H1 (cell line): Measurements from ENCODE around the gene IFNA7. TPM values are rescaled to one million over a fixed set of nuclear protein-coding genes. Genes with fewer than 3 reads are reported as not detected.

Experiments
- CTCF ChIA-PET: fragments of 300-600 bp; sonication (Branson Sonifier 250); formaldehyde crosslinking; loops from one replicate; lab custom pipeline; 2021; ENCODE audit not compliant: partially characterized antibody; lab: Charles Lee
- POLR2A ChIA-PET: fragments of 300-600 bp; sonication (Branson Sonifier 250); formaldehyde crosslinking; loops from one replicate; lab custom pipeline; 2021; ENCODE audit warnings: inconsistent platforms; ENCODE audit not compliant: partially characterized antibody; lab: Charles Lee
- DNase-seq, 2 experiments: peaks; one replicate each; pipeline versions ENCODE4 v3.0.0 to v3.0.0-alpha.2; 2010 to 2022; ENCODE audit warnings: low spot score in 2 of 2, low read depth in 1 of 2, mixed read lengths in 1 of 2
- FAIRE-seq: peaks from 2 replicates; lab custom pipeline; 2011; peaks lifted over from hg19 to GRCh38; lab: Jason Lieb, UNC
- H2AFZ ChIP-seq: 2 replicates; pipeline ENCODE4 v1.8.1; 2012; ENCODE audit warnings: low read length, inconsistent platforms
- H2AK5ac ChIP-seq: 2 replicates; pipeline ENCODE4 v1.6.1; 2013; ENCODE audit warnings: low read depth, low read length
- H2BK120ac ChIP-seq: replicated peaks from 2 replicates; pipeline ENCODE3; 2013; ENCODE audit warnings: low read depth, low read length, inconsistent platforms
- H2BK12ac ChIP-seq: 2 replicates; pipeline ENCODE4 v1.6.1; 2013; ENCODE audit warnings: low read depth, low read length
- H2BK15ac ChIP-seq: 2 replicates; pipeline ENCODE4 v1.6.1; 2013; ENCODE audit warnings: low read length
- H2BK20ac ChIP-seq: 2 replicates; pipeline ENCODE4 v1.6.1; 2013; ENCODE audit warnings: low read length
- H2BK5ac ChIP-seq: 2 replicates; pipeline ENCODE4 v1.6.1; 2013; ENCODE audit warnings: low read depth, low read length
- H3K14ac ChIP-seq: 2 replicates; pipeline ENCODE4 v1.6.1; 2013; ENCODE audit warnings: inconsistent platforms; ENCODE audit not compliant: insufficient read length
- H3K18ac ChIP-seq: 2 replicates; pipeline ENCODE4 v1.6.1; 2013; ENCODE audit warnings: low read length; ENCODE audit errors: extremely low read depth
- H3K23ac ChIP-seq: 2 replicates; pipeline ENCODE4 v1.6.1; 2013; ENCODE audit warnings: inconsistent platforms; ENCODE audit not compliant: insufficient read length
- H3K23me2 ChIP-seq: 2 replicates; pipeline ENCODE4 v1.6.1; 2013; ENCODE audit warnings: low read depth, low read length
- H3K27ac ChIP-seq: 2 replicates; pipeline ENCODE4 v1.6.1; 2011; ENCODE audit warnings: low read depth, low read length, inconsistent platforms
- H3K27me3 ChIP-seq, 4 experiments: replicated peaks in 1 of 4; 1 replicate in 1 of 4; 2 replicates in 3 of 4; pipeline versions ENCODE4 v1.6.1 to v1.8.1; 2011 to 2013; ENCODE audit warnings: low read length in 3 of 4, mild to moderate bottlenecking in 3 of 4, inconsistent platforms in 2 of 4, mixed read lengths in 2 of 4, moderate library complexity in 1 of 4; ENCODE audit not compliant: control insufficient read depth in 3 of 4, insufficient read depth in 3 of 4; ENCODE audit errors: extremely low read depth in 1 of 4
- H3K36me3 ChIP-seq, 4 experiments: 2 replicates each; pipeline versions ENCODE4 v1.6.1 to v1.8.1; 2011 to 2013; ENCODE audit warnings: mild to moderate bottlenecking in 4 of 4, low read length in 3 of 4, moderate library complexity in 2 of 4, control low read depth in 1 of 4, inconsistent platforms in 1 of 4; ENCODE audit not compliant: insufficient read depth in 4 of 4, control insufficient read depth in 2 of 4
- H3K4ac ChIP-seq: replicated peaks from 2 replicates; pipeline ENCODE3; 2013; ENCODE audit warnings: low read length, low read depth, mixed read lengths, inconsistent platforms; ENCODE audit not compliant: insufficient read length
- H3K4me1 ChIP-seq, 4 experiments: replicated peaks in 1 of 4; 1 replicate in 1 of 4; 2 replicates in 3 of 4; pipeline versions ENCODE4 v1.6.1 to v1.8.1; 2011 to 2013; ENCODE audit warnings: low read length in 3 of 4, inconsistent platforms in 2 of 4, mixed read lengths in 1 of 4; ENCODE audit not compliant: insufficient read depth in 4 of 4, control insufficient read depth in 3 of 4
- H3K4me2 ChIP-seq, 2 experiments: 2 replicates each; pipeline versions ENCODE4 v1.6.1 to v1.8.1; 2011 to 2013; ENCODE audit warnings: low read depth in 2 of 2, low read length in 2 of 2, control low read depth in 1 of 2, inconsistent platforms in 1 of 2, mild to moderate bottlenecking in 1 of 2; ENCODE audit not compliant: insufficient read depth in 1 of 2
- H3K4me3 ChIP-seq, 4 experiments: fragments of 200-600, 300-600 bp in 1 of 4; sonication (generic), shearing (Covaris generic), sonication (Bioruptor Twin) in 1 of 4; 2 replicates each; pipeline versions ENCODE4 v1.5.1 to v1.8.1; 2011 to 2016; ENCODE audit warnings: low read length in 4 of 4, low read depth in 3 of 4, control low read depth in 2 of 4, inconsistent platforms in 2 of 4, mild to moderate bottlenecking in 2 of 4, mixed read lengths in 1 of 4, moderate library complexity in 1 of 4; ENCODE audit not compliant: insufficient read depth in 2 of 4; ENCODE audit errors: extremely low read depth in 1 of 4
- H3K56ac ChIP-seq: replicated peaks from 2 replicates; pipeline ENCODE3; 2013; ENCODE audit warnings: low read depth, mild to moderate bottlenecking, mixed read lengths, low read length, inconsistent platforms; ENCODE audit not compliant: insufficient read length
- H3K79me1 ChIP-seq: 2 replicates; pipeline ENCODE4 v1.6.1; 2013; ENCODE audit warnings: low read depth, low read length, control low read depth
- H3K79me2 ChIP-seq, 2 experiments: 2 replicates each; pipeline versions ENCODE4 v1.6.1 to v1.8.1; 2012 to 2013; ENCODE audit warnings: low read length in 2 of 2, mild to moderate bottlenecking in 2 of 2, inconsistent platforms in 1 of 2; ENCODE audit not compliant: insufficient read depth in 2 of 2, control insufficient read depth in 1 of 2
- H3K9ac ChIP-seq, 4 experiments: replicated peaks in 1 of 4; 1 replicate in 1 of 4; 2 replicates in 3 of 4; pipeline versions ENCODE4 v1.6.1 to v1.8.1; 2011 to 2013; ENCODE audit warnings: low read depth in 3 of 4, low read length in 3 of 4, control low read depth in 2 of 4, mild to moderate bottlenecking in 2 of 4, moderate library complexity in 2 of 4, inconsistent platforms in 1 of 4; ENCODE audit errors: extremely low read depth in 1 of 4
- H3K9me3 ChIP-seq, 2 experiments: 2 replicates each; pipeline versions ENCODE4 v1.6.1 to v1.8.1; 2012 to 2013; ENCODE audit warnings: mild to moderate bottlenecking in 2 of 2, moderate library complexity in 2 of 2, control low read depth in 1 of 2, inconsistent platforms in 1 of 2, low read depth in 1 of 2, low read length in 1 of 2, mixed read lengths in 1 of 2; ENCODE audit not compliant: insufficient read depth in 2 of 2
- H4K20me1 ChIP-seq, 2 experiments: replicated peaks in 1 of 2; 2 replicates each; pipeline versions ENCODE3 to v1.8.1; 2011 to 2013; ENCODE audit warnings: inconsistent platforms in 2 of 2, low read length in 2 of 2, mild to moderate bottlenecking in 1 of 2; ENCODE audit not compliant: insufficient read depth in 2 of 2, control insufficient read depth in 1 of 2
- H4K5ac ChIP-seq: 2 replicates; pipeline ENCODE4 v1.6.1; 2013; ENCODE audit warnings: low read length, low read depth, mixed read lengths, inconsistent platforms; ENCODE audit not compliant: insufficient read length
- H4K8ac ChIP-seq: 2 replicates; pipeline ENCODE4 v1.8.0; 2013; ENCODE audit warnings: mild to moderate bottlenecking, moderate library complexity, low read length, inconsistent platforms; ENCODE audit not compliant: insufficient read depth; ENCODE audit errors: extremely low read depth
- H4K91ac ChIP-seq: replicated peaks from 2 replicates; pipeline ENCODE3; 2013; ENCODE audit warnings: low read length, mixed read lengths, inconsistent platforms; ENCODE audit not compliant: insufficient read length
- BACH1 ChIP-seq: IDR thresholded peaks from 2 replicates; pipeline ENCODE4 v1.6.1; 2012; ENCODE audit warnings: low read length, improper control_type of control experiment
- CHD2 ChIP-seq: IDR thresholded peaks from 2 replicates; pipeline ENCODE4 v1.6.1; 2012; ENCODE audit warnings: low read length, improper control_type of control experiment
- CTBP2 ChIP-seq: IDR thresholded peaks from 2 replicates; pipeline ENCODE4 v1.7.0; 2011; ENCODE audit warnings: borderline replicate concordance, mild to moderate bottlenecking, moderate library complexity, mixed read lengths, low read length; ENCODE audit not compliant: insufficient read depth, insufficient read length
- FOSL1 ChIP-seq: IDR thresholded peaks from 2 replicates; pipeline ENCODE4 v1.6.1; 2011; ENCODE audit warnings: mild to moderate bottlenecking, low read depth, low read length, moderate library complexity; ENCODE audit not compliant: insufficient read depth
- NANOG ChIP-seq: IDR thresholded peaks from 2 replicates; pipeline ENCODE4 v1.6.1; 2011; ENCODE audit warnings: low read length, low read depth, mild to moderate bottlenecking, inconsistent platforms; ENCODE audit not compliant: insufficient read depth, poor library complexity, severe bottlenecking
- RBBP5 ChIP-seq: IDR thresholded peaks from 2 replicates; pipeline ENCODE4 v1.7.1; 2012; ENCODE audit warnings: low read depth, mild to moderate bottlenecking, inconsistent platforms, low read length, moderate library complexity, borderline replicate concordance
- RNF2 ChIP-seq: fragments of 200-900, 300-1000 bp; sonication (generic); IDR thresholded peaks from 2 replicates; pipeline ENCODE4 v1.7.1; 2016; ENCODE audit warnings: borderline replicate concordance, low read depth, mild to moderate bottlenecking, antibody characterized with exemption, low read length; ENCODE audit not compliant: poor library complexity, severe bottlenecking; ENCODE audit errors: missing control alignments
- SIN3A ChIP-seq, 2 experiments: IDR thresholded peaks in 1 of 2; conservative IDR thresholded peaks in 1 of 2; 2 replicates each; pipeline ENCODE4 v1.6.1; 2011 to 2012; ENCODE audit warnings: low read length in 2 of 2, improper control_type of control experiment in 1 of 2, low read depth in 1 of 2, mild to moderate bottlenecking in 1 of 2
- SIRT6 ChIP-seq: IDR thresholded peaks from one replicate; pipeline ENCODE4 v1.7.1; 2012; ENCODE audit warnings: low read length, inconsistent platforms
- WGBS, 2 experiments: shearing (Covaris generic) in 1 of 2; methylation state at CpG; one replicate each; pipeline versions ENCODE4 v1.1.6 to v1.1.7; 2013 to 2015; ENCODE audit warnings: low lambda C conversion rate in 2 of 2, mixed read lengths in 2 of 2, inconsistent platforms in 1 of 2, low coverage in 1 of 2, missing lambda C conversion rate in 1 of 2; ENCODE audit not compliant: insufficient replicate concordance in 2 of 2, insufficient coverage in 1 of 2, insufficient read length in 1 of 2; ENCODE audit errors: extremely low coverage in 1 of 2, missing lambda C conversion rate in 1 of 2; 5-methylcytosine and 5-hydroxymethylcytosine counted together
- polyA plus RNA-seq, 7 experiments: library from polyadenylated mRNA; depleted of rRNA in 3 of 7; stranded (reverse) in 5 of 7; unstranded in 2 of 7; fragments of >200 nt in 5 of 7; fragments of 200-250 nt in 2 of 7; gene quantifications; 1 replicate in 5 of 7; 2 replicates in 1 of 7; 4 replicates in 1 of 7; pipeline versions ENCODE4 v1.2.1 to v1.2.3, GENCODE V29; 2011 to 2013; ENCODE audit warnings: missing spikeins in 2 of 7, mixed read lengths in 2 of 7
- total RNA-seq: library from RNA; stranded (reverse); fragmentation: NEBNext Ultra II Directional; extraction: Animal tissue kit (Norgen Biotek cat#: 25700); gene quantifications from 2 replicates; pipeline ENCODE4 v1.2.1, GENCODE V29; 2021

IFNA7 gene
- total and polyA plus RNA-seq, 2 of the 8 experiments (the other 6 are each of a cell fraction or from before 2014, with no cell fraction given): not detected

- ChIA-PET POLR2A (no interaction called here), CTCF (no interaction called here)
- Histone ChIP-seq H3K4ac (no peak overlapping the region), H3K79me1 (no peaks in the 10 kb centered on the region), H2AK5ac (no peak overlapping the region), H4K5ac (no peak overlapping the region), H3K27me3 (no peaks in the 10 kb centered on the region), H2AFZ (no peak overlapping the region), H2BK20ac (no peak overlapping the region), H3K18ac (no peak overlapping the region), H2BK5ac (no peak overlapping the region), H4K8ac (no peak overlapping the region), H2BK15ac (no peak overlapping the region), H3K9ac (no peak overlapping the region), H3K79me2 (no peaks in the 10 kb centered on the region), H3K23ac (no peak overlapping the region), H2BK120ac (no peak overlapping the region), H3K27ac (no peak overlapping the region), H3K4me2 (no peak overlapping the region), H4K20me1 (no peaks in the 10 kb centered on the region), H3K14ac (no peak overlapping the region), H3K4me3 (no peak overlapping the region), H3K23me2 (no peaks in the 10 kb centered on the region), H3K36me3 (no peaks in the 10 kb centered on the region), H3K56ac (no peak overlapping the region), H3K9me3 (no peaks in the 10 kb centered on the region), H4K91ac (no peak overlapping the region), H3K4me1 (no peaks in the 10 kb centered on the region), H2BK12ac (no peak overlapping the region)
- TF ChIP-seq FOSL1 (no peak), RBBP5 (no peak), CHD2 (no peak), BACH1 (no peak), RNF2 (no peak), SIN3A (conservative IDR thresholded peaks at IDR 0.05 in 1 of 2, IDR thresholded peaks at IDR 0.05 in 1 of 2; ENCODE audit: low read depth in 1 of 2, low read length in 2 of 2) (no peak), CTBP2 (no peak), NANOG (no peak), SIRT6 (no peak)
- DNase-seq: no peak
- FAIRE-seq: no peak
- WGBS, 2 experiments: 79% methylated on average over 2 of the region's 2 CpGs; no CpG with 5 or more reads in 1 of the 2 experiments
These were observed 42.8 kb upstream of the IFNA7 start for GRCh38 chr9:21244836-21245235.
